Retinal pigment epithelial cell (primary cell): Measurements from ENCODE around the gene ARL6IP5.

ENCODE experiments used
- DNase-seq: peaks from one replicate; pipeline ENCODE4 v3.0.0-alpha.2; 2010; ENCODE audit warnings: low read depth
- H3K4me3 ChIP-seq: 2 replicates; pipeline ENCODE4 v1.5.1; 2011; ENCODE audit warnings: mild to moderate bottlenecking, low read length, control low read depth, moderate library complexity
- TF ChIP-seq, protein P1 (sequence below): conservative IDR thresholded peaks from 2 replicates; pipeline ENCODE4 v1.5.1; 2011; ENCODE audit warnings: low read depth, low read length, control low read depth, inconsistent platforms

Gene ARL6IP5, protein sequence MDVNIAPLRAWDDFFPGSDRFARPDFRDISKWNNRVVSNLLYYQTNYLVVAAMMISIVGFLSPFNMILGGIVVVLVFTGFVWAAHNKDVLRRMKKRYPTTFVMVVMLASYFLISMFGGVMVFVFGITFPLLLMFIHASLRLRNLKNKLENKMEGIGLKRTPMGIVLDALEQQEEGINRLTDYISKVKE

DNA sequence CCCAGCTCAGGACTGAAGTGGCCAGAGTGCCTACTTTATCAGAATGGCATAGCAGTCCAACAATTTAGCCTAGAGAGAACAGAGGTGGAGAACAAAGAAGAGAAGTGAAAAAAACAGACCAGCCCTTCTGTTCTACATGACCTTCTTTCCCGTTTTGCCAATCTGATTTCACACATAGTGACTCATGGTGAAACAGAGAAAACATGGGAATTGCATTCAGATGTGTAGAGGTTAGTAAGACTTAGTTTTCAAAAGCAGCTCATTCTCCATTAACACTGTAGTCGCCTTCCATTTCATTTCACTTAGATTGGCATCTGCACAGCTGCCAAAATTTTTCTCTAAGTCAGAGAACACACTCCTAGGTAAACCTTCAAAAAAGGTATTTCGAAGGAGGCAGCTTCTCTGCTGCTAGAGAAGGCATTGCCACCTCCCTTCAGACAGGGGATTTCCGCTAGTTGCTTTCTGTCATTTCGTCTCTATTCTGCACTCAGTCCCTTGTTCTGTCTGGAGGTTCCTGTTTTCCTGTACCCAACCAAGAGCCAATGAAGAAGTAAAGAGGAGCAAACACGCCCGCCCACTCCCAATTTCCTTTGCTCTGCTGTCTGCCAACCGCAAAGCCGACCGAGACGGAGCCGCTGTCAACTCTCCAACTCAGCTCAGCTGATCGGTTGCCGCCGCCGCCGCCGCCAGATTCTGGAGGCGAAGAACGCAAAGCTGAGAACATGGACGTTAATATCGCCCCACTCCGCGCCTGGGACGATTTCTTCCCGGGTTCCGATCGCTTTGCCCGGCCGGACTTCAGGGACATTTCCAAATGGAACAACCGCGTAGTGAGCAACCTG, at the start of gene ARL6IP5:
Gene ARL6IP5, plus strand, starts transcription at position 612 of the 842 bp plus-strand sequence. Its CDS starts 111 bp downstream, at position 723.
- peak; percentile 81 for DNase-seq
- peak within 1 kb of the TSS; percentile 96 for H3K4me3 ChIP-seq
- TF ChIP-seq, protein P1, sequence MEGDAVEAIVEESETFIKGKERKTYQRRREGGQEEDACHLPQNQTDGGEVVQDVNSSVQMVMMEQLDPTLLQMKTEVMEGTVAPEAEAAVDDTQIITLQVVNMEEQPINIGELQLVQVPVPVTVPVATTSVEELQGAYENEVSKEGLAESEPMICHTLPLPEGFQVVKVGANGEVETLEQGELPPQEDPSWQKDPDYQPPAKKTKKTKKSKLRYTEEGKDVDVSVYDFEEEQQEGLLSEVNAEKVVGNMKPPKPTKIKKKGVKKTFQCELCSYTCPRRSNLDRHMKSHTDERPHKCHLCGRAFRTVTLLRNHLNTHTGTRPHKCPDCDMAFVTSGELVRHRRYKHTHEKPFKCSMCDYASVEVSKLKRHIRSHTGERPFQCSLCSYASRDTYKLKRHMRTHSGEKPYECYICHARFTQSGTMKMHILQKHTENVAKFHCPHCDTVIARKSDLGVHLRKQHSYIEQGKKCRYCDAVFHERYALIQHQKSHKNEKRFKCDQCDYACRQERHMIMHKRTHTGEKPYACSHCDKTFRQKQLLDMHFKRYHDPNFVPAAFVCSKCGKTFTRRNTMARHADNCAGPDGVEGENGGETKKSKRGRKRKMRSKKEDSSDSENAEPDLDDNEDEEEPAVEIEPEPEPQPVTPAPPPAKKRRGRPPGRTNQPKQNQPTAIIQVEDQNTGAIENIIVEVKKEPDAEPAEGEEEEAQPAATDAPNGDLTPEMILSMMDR: no peak

DNA sequence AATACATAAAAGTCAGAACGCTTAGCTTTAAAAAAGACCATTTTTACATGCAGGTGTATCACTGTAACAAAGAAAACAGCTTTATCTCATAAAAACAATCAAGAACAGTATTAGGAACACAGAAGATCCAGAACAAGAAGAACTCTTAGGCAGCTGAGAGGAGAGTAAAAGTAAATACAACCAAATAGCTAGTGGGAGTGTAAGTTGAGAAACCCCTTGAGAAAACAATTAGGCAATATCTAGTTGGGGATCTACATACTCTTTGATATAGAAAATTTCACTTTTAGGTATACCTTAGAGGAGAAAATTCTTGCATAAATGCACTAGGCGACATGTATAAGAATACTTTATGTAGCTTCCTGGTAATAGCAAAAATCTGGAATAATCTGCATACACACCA, 40.1 kb upstream of the ARL6IP5 start:
- H3K4me3 ChIP-seq: no peak overlapping the region
- no peak for DNase-seq
- TF ChIP-seq, protein P1: no peak

DNA sequence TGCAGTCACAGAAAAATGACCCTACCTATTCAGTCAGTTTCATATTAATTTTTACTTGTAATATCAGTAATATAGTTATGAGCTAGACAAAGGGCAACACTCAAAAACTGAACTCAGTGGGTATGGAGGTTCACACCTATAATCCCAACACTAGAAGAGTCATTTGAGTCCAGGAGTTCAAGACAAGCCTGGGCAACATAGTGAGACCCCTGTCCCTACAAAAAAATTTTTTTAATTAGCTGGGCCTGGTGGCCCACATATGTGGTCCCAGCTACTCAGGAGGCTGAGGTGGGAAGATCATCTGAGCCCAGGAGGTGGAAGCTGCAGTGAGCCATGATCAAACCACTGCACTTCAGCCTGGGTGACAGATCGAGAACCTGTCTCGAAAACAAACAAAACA, 35.7 kb upstream of the ARL6IP5 start:
- TF ChIP-seq, protein P1: no peak
- H3K4me3 ChIP-seq: no peak overlapping the region
- no peak for DNase-seq

DNA sequence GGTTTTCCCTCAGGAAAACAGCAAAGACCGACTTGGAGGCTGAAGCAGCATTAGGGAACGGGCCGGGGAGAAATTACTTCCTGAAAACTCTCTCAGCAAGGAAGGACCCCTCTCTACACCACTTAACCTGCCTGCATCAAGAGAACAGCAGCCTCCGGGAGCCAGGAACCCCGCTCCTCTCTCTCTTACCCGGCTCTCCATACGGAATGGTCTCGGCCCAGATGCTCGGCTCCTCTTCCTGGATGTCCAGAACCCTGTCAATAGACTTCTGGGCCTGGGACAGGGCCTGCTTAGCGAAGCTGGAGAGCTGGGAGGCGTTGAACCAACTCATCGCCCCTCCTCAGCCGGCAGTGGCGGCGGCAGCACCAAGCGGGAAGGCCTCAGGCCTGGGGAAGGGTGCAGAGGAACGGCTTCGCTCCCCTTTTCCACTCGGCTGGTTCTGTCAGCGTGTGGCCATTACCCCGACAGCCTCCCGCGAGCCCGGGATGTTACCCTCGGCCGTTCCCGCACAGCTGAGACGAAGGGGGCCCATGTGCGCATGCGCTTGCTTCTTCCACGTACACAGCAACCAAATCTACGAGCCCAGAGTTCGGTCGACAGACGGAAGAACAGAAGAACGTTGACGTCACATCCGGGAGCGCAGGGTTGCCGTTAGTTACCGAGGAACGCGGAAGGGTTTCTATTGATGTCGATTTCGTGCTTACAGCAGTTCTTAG, 32.8 kb upstream of the ARL6IP5 start, which contains the start of gene TMF1:
Gene TMF1, minus strand, starts transcription at position 578 of the 716 bp plus-strand sequence. Its CDS starts 247 bp downstream, at position 331.
- peak; percentile 96 for DNase-seq
- TF ChIP-seq, protein P1: no peak
- peak within 1 kb of the TSS; percentile 92 for H3K4me3 ChIP-seq

DNA sequence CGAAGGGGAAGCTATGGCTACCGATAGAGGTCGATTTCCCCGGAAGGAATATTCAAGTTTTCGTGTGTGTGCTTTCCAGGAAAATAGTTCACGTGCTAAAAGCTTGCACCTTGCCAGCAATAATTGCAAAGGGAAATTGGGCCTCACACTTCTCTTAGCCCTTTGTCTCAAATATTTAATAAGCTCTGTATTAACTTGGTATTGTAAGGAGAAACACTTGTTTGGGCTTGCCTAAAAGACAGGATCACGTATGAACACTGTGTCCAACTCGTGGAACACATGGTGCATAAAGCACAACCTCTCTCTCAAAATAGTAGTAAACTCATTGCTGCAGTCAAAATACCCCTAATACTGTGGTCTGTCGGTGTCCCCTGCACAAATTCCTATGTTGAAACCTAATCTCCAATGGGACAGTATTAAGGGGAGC, 32.3 kb upstream of the ARL6IP5 start:
- TF ChIP-seq, protein P1: no peak
- H3K4me3 ChIP-seq: peak overlapping the region; percentile 92
- DNase-seq: no peak

DNA sequence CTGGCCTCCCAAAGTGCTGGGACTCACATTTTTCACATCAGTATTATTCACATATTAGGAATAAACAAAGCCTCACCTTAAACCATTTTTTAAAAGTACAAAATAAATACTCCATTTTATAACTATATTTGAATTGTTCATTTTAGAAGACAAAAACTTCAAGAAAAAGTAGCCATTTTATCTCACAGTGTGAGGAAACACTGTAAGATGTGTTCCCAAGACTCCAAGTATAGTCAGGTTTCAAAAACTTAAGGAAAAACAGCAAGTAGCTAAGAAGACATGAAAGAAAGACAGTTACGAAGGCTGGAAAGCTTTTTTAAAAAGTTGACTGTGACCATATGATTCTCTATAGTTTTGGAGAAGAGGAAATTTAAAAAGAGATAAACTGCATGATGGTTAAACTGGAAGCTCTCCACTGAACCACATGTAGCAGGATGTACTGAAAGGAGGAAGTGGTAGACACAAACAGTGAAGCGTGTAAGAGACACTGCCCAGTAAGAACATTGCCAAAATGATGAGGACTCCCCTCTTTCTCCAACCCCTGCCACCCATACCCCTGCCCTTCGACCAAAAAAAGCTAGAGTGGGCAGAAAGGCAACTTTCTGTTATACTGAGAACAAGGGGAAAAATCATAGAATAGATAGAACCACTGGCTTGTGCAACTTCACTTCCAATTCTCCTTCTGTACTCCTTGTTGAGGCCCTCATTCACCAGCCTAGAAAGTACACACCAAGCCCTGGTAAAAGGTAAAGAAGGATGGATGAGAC, 26.4 kb upstream of the ARL6IP5 start:
- no peak for DNase-seq
- TF ChIP-seq, protein P1: no peak
- H3K4me3 ChIP-seq: no peak overlapping the region
